Keratinocyte (primary cell): Measurements from ENCODE around the gene IRF8.

Source experiments
- CTCF ChIP-seq, 3 experiments: IDR thresholded peaks in 1 of 3; conservative IDR thresholded peaks in 1 of 3; optimal IDR thresholded peaks in 1 of 3; 2 replicates in 2 of 3; 3 replicates in 1 of 3; pipeline versions ENCODE3 to v1.5.1; 2011; ENCODE audit warnings: low read length in 3 of 3, mild to moderate bottlenecking in 3 of 3, moderate library complexity in 2 of 3, control low read depth in 1 of 3, inconsistent platforms in 1 of 3; ENCODE audit not compliant: insufficient read depth in 2 of 3; ENCODE audit errors: extremely low read depth in 1 of 3
- EZH2 ChIP-seq: IDR thresholded peaks from one replicate; pipeline ENCODE4 v1.6.1; 2012; ENCODE audit warnings: inconsistent platforms, mild to moderate bottlenecking, low read length, moderate library complexity

- TF ChIP-seq EZH2 (no peak), CTCF (optimal IDR thresholded peaks at IDR 0.05 in 1 of 3, IDR thresholded peaks at IDR 0.05 in 1 of 3, conservative IDR thresholded peaks at IDR 0.05 in 1 of 3; ENCODE audit: extremely low read depth in 1 of 3, insufficient read depth in 2 of 3, low read length in 3 of 3) (no peak)
Measured at GRCh38 chr16:85901110-85901509, 2.1 kb downstream of the IRF8 start.
